Fibroblast of skin of back (primary cell): ENCODE data around the gene ZNF483.
"Not testable (repeated sequence)": the region's sequence is repeated elsewhere in the genome, so short reads cannot be mapped to it uniquely, and the experiment has no call there.

Source experiments
- DNase-seq: peaks from one replicate; pipeline ENCODE4 v3.0.0-alpha.2; 2013

ZNF483 gene

GRCh38 chr9:111610845-111611244, 85.9 kb downstream of the ZNF483 start:
- no peak for DNase-seq

GRCh38 chr9:111613436-111614040, 88.6 kb downstream of the ZNF483 start:
- no peak for DNase-seq

- peak; percentile 11 for DNase-seq
Observed at GRCh38 chr9:111615928-111616327, 90.9 kb downstream of the ZNF483 start.

- not testable (repeated sequence) for DNase-seq
Observed at GRCh38 chr9:111617349-111617748, 92.4 kb downstream of the ZNF483 start.

GRCh38 chr9:111621895-111622480, 97.0 kb downstream of the ZNF483 start:
- DNase-seq = peak; percentile 32

- peak; percentile 79 for DNase-seq
Observed at GRCh38 chr9:111622626-111623025, 97.6 kb downstream of the ZNF483 start.
